Measurements from ENCODE around the gene ANAPC10. TPM values are rescaled to one million over a fixed set of nuclear protein-coding genes. Genes with fewer than 3 reads are reported as not detected.

Gene ANAPC10
- total RNA-seq, result 15.5 and 20.0 TPM in 2 replicates

GRCh38 chr4:145097821-145098674, at the start of gene ANAPC10, which contains the start of gene ABCE1:
Gene ANAPC10 (minus strand): TSS chr4:145098196. CDS start chr4:145096099, 2,097 bp downstream.
Gene ABCE1 (plus strand): TSS chr4:145098311. CDS start chr4:145104413, 6,102 bp downstream.

Other genes with a start within 250 kb of the ANAPC10 start
- gene ABCE1, start 115 bp upstream of the ANAPC10 start, total RNA-seq, result 43.6 and 133 TPM in 2 replicates
- gene OTUD4, start 82.4 kb upstream of the ANAPC10 start, total RNA-seq, result 11.4 and 23.7 TPM in 2 replicates